Keratinocyte (primary cell): ENCODE measurements around the gene PPM1A. TPM values are rescaled to one million over a fixed set of nuclear protein-coding genes. Genes with fewer than 3 reads are reported as not detected.

ENCODE experiments used
- DNase-seq: peaks from one replicate; pipeline ENCODE4 v3.0.0-alpha.2; 2011; ENCODE audit warnings: low read depth, missing footprints, low spot score
- FAIRE-seq: peaks from 2 replicates; lab custom pipeline; 2011; peaks lifted over from hg19 to GRCh38; lab: Jason Lieb, UNC
- H2AFZ ChIP-seq: 2 replicates; pipeline ENCODE4 v1.6.0; 2012; ENCODE audit warnings: low read length, control low read depth, inconsistent platforms; ENCODE audit not compliant: control insufficient read depth
- H3K27ac ChIP-seq: 2 replicates; pipeline ENCODE4 v1.5.1; 2011; ENCODE audit warnings: low read length; ENCODE audit not compliant: control insufficient read depth, insufficient read depth
- H3K27me3 ChIP-seq: 3 replicates; pipeline ENCODE4 v1.6.0; 2011; ENCODE audit warnings: low read length; ENCODE audit not compliant: control insufficient read depth, insufficient read depth; ENCODE audit errors: extremely low read depth
- H3K36me3 ChIP-seq, 2 experiments: 2 replicates in 1 of 2; 3 replicates in 1 of 2; pipeline ENCODE4 v1.5.1; 2011; ENCODE audit warnings: low read length in 2 of 2, mild to moderate bottlenecking in 1 of 2; ENCODE audit not compliant: control insufficient read depth in 2 of 2, insufficient read depth in 2 of 2; ENCODE audit errors: extremely low read depth in 1 of 2
- H3K4me1 ChIP-seq: 3 replicates; pipeline ENCODE4 v1.5.1; 2011; ENCODE audit warnings: low read length; ENCODE audit not compliant: control insufficient read depth, insufficient read depth; ENCODE audit errors: extremely low read depth
- H3K4me2 ChIP-seq: 3 replicates; pipeline ENCODE4 v1.6.0; 2011; ENCODE audit warnings: low read depth, low read length; ENCODE audit not compliant: control insufficient read depth, insufficient read depth; ENCODE audit errors: extremely low read depth
- H3K4me3 ChIP-seq, 3 experiments: fragments of 200-600 bp in 1 of 3; sonication (generic) in 1 of 3; 2 replicates in 2 of 3; 3 replicates in 1 of 3; pipeline ENCODE4 v1.5.1; 2011 to 2016; ENCODE audit warnings: low read length in 3 of 3, mild to moderate bottlenecking in 3 of 3, control low read depth in 2 of 3, inconsistent platforms in 1 of 3, low read depth in 1 of 3, mixed read lengths in 1 of 3, mixed run types in 1 of 3, moderate library complexity in 1 of 3; ENCODE audit not compliant: control insufficient read depth in 2 of 3, insufficient read depth in 2 of 3; ENCODE audit errors: extremely low read depth in 1 of 3
- H3K79me2 ChIP-seq: 2 replicates; pipeline ENCODE4 v1.6.0; 2012; ENCODE audit warnings: low read length; ENCODE audit not compliant: control insufficient read depth, insufficient read depth
- H3K9ac ChIP-seq: 3 replicates; pipeline ENCODE4 v1.6.0; 2011; ENCODE audit warnings: low read length; ENCODE audit not compliant: control insufficient read depth, insufficient read depth; ENCODE audit errors: extremely low read depth
- H3K9me1 ChIP-seq: 3 replicates; pipeline ENCODE4 v1.6.0; 2011; ENCODE audit warnings: low read length; ENCODE audit not compliant: control insufficient read depth, insufficient read depth; ENCODE audit errors: extremely low read depth
- H3K9me3 ChIP-seq: 2 replicates; pipeline ENCODE4 v1.5.1; 2012; ENCODE audit warnings: low read depth, low read length; ENCODE audit not compliant: control insufficient read depth
- H4K20me1 ChIP-seq: 3 replicates; pipeline ENCODE4 v1.6.0; 2011; ENCODE audit warnings: low read length; ENCODE audit not compliant: control insufficient read depth, insufficient read depth; ENCODE audit errors: extremely low read depth
- CTCF ChIP-seq, 3 experiments: IDR thresholded peaks in 1 of 3; conservative IDR thresholded peaks in 1 of 3; optimal IDR thresholded peaks in 1 of 3; 2 replicates in 2 of 3; 3 replicates in 1 of 3; pipeline versions ENCODE3 to v1.5.1; 2011; ENCODE audit warnings: low read length in 3 of 3, mild to moderate bottlenecking in 3 of 3, moderate library complexity in 2 of 3, control low read depth in 1 of 3, inconsistent platforms in 1 of 3; ENCODE audit not compliant: insufficient read depth in 2 of 3; ENCODE audit errors: extremely low read depth in 1 of 3
- EZH2 ChIP-seq: IDR thresholded peaks from one replicate; pipeline ENCODE4 v1.6.1; 2012; ENCODE audit warnings: inconsistent platforms, mild to moderate bottlenecking, low read length, moderate library complexity
- dilution Hi-C: fragments of 300-500 bp; cut with MboI; formaldehyde crosslinking; loops from one replicate; pipeline ENCODE4 v1.7.0; 2020; ENCODE audit warnings: low sequenced_read_pairs; ENCODE audit not compliant: extremely low pct_ligation_motif_present
- polyA plus RNA-seq, 5 experiments: library from polyadenylated mRNA; depleted of rRNA in 3 of 5; stranded (reverse) in 3 of 5; stranded (forward) in 1 of 5; unstranded in 1 of 5; fragments of >200 nt; gene quantifications; 1 replicate in 1 of 5; 2 replicates in 3 of 5; 3 replicates in 1 of 5; pipeline versions ENCODE4 v1.2.1 to v1.2.3, GENCODE V29; 2011 to 2012; ENCODE audit warnings: missing spikeins in 2 of 5, low read depth in 1 of 5, low replicate concordance in 1 of 5

Gene PPM1A
- polyA plus RNA-seq, 1 donor (not counting 4 experiments of a cell fraction or from before 2014, with no cell fraction given), result 44.5 TPM

GRCh38 chr14:60331201-60332045 is 82.4 kb downstream of the PPM1A start:
- Histone ChIP-seq H3K79me2 (no peaks in the 10 kb centered on the region), H3K27ac (no peak overlapping the region), H3K4me3 (peak overlapping the region in 2 of 3 experiments; percentile 0 to 73), H4K20me1 (no peaks in the 10 kb centered on the region), H3K36me3 (no peaks in the 10 kb centered on the region), H3K27me3 (peaks cover 27% of the 10 kb centered on the region), H3K9me3 (no peaks in the 10 kb centered on the region), H3K4me2 (peak overlapping the region; percentile 71), H3K4me1 (peaks cover 6% of the 10 kb centered on the region), H3K9ac (no peak overlapping the region), H2AFZ (peak overlapping the region; percentile 45), H3K9me1 (no peaks in the 10 kb centered on the region)
- DNase-seq (no peak), FAIRE-seq (no peak)
- dilution Hi-C loops, result no loop called here
- TF ChIP-seq CTCF (optimal IDR thresholded peaks at IDR 0.05 in 1 of 3, IDR thresholded peaks at IDR 0.05 in 1 of 3, conservative IDR thresholded peaks at IDR 0.05 in 1 of 3; ENCODE audit: extremely low read depth in 1 of 3, insufficient read depth in 2 of 3, low read length in 3 of 3) (peak; percentile 75 to 77 (median 75)), EZH2 (peak; percentile 21)

DNA sequence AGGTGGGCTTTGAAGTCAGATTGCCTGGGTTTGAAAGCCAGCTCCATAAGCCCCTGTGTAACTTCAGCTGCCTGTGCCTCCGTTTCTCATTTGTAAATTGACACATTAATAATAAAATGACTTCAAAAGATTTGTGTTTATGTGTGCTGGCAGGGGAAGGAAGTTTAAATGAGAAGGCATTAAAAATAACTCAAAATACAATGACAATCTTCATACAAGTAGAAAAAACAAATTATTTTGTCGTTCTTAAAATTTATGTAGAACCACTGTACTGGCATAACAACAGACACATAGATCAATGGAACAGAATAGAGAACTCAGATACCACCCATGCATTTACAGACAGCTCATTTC is 83.0 kb downstream of the PPM1A start:
- no peak overlapping the region for H3K27ac ChIP-seq
- dilution Hi-C loops, result no loop called here
- H2AFZ ChIP-seq, result no peak overlapping the region
- H4K20me1 ChIP-seq, result no peaks in the 10 kb centered on the region
- no peaks in the 10 kb centered on the region for H3K79me2 ChIP-seq
- peaks cover 22% of the 10 kb centered on the region for H3K27me3 ChIP-seq
- H3K36me3 ChIP-seq, result no peaks in the 10 kb centered on the region
- H3K9me3 ChIP-seq, result no peaks in the 10 kb centered on the region
- DNase-seq (no peak), FAIRE-seq (no peak)
- H3K4me2 ChIP-seq, result peak overlapping the region; percentile 71
- no peak overlapping the region for H3K4me3 ChIP-seq
- H3K9me1 ChIP-seq, result no peaks in the 10 kb centered on the region
- peaks cover 6% of the 10 kb centered on the region for H3K4me1 ChIP-seq
- no peak for TF ChIP-seq EZH2
- TF ChIP-seq CTCF (optimal IDR thresholded peaks at IDR 0.05 in 1 of 3, IDR thresholded peaks at IDR 0.05 in 1 of 3, conservative IDR thresholded peaks at IDR 0.05 in 1 of 3; ENCODE audit: extremely low read depth in 1 of 3, insufficient read depth in 2 of 3, low read length in 3 of 3), result peak in 1 of 3 experiments; percentile 5
- no peak overlapping the region for H3K9ac ChIP-seq
